NAMALWA (cell line): Measurements from ENCODE around the gene WDR7.

Experiments used
- DNase-seq: peaks from one replicate; pipeline ENCODE4 v3.0.0-alpha.2; 2015; ENCODE audit warnings: low spot score

WDR7 gene

GRCh38 chr18:56889621-56890020, 238.5 kb downstream of the WDR7 start:
- DNase-seq, result no peak

- no peak for DNase-seq
These were observed 239.5 kb downstream of the WDR7 start for GRCh38 chr18:56890632-56891031.

DNA sequence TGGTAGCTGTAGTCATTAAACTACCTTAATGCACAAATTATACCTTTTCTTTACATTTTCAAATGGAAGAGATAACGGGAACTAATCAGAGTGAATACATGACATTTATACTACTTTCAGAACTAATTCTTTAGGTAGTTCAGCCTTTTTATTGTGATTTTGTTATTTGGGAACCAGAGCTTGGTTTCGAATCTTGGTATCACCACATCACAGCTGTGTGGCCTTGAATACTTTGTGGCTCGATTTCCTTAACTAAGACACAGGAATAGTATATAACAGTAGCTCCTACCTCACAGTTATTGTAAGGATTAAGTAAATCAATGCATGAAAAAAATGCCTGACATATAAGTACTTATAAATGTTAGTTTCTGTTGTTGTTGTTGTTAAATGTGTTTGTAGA, 240.0 kb downstream of the WDR7 start:
- DNase-seq, result no peak

GRCh38 chr18:56891870-56892269, 240.7 kb downstream of the WDR7 start:
- no peak for DNase-seq

DNA sequence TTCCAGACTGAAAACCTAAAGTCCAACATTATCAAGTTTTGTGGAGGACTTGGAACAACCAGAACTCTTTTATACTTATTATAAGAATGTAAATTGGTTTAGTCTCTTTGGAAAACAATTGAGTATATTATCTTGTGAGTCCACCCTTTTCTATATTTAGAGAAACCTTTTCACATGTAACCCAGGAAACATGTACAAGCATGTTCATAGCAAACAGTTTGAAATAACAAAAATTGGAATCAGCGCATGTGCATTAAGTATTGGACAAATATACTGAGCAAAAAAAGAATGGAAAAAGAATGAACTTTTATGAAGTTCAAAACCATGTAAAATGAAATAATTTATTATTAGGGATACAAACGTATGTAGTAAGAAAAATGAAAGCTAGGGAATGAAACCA, 246.0 kb downstream of the WDR7 start:
- no peak for DNase-seq

DNA sequence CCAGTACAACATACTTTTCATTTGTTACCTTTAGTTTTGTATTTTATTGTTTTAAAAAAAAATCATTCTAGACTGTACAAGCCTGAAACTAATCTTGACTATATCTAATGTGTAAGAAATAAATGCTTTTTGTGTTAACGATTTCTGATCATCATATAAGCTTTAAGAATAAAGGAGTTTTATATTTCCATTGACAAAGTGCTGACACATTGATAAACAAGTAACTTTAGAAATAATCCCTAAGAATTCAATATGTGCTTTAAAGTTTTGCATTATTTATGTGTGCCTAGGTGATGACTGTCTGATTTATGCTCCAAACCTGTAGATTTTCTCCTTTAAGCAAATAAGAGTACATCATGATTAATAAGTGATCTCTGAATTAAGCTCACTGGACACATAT, 248.5 kb downstream of the WDR7 start:
- no peak for DNase-seq

- no peak for DNase-seq
These were observed 249.3 kb downstream of the WDR7 start for GRCh38 chr18:56900195-56901094.

- no peak for DNase-seq
These were observed 250.8 kb downstream of the WDR7 start for GRCh38 chr18:56901919-56902318.

GRCh38 chr18:56902653-56903052, 251.5 kb downstream of the WDR7 start:
- no peak for DNase-seq

DNA sequence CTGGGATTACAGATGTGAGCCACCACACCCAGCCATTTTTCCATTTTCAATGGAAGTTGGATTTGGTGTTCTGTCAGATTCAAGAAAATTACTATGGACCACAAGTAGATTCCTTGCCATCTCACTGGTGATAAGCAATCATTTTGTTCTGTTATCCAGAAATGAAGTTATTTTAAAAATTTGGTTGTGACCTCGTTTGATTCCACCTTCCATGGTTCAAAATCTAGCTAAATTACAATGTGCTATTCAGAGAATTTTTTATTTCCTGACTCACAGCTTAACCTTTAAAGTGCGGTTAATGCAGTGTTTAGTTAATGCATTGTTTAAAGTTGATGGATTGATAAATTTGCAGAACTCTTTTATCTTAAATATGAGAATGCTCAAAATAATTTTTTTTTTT, 252.5 kb downstream of the WDR7 start:
- DNase-seq, result no peak

DNA sequence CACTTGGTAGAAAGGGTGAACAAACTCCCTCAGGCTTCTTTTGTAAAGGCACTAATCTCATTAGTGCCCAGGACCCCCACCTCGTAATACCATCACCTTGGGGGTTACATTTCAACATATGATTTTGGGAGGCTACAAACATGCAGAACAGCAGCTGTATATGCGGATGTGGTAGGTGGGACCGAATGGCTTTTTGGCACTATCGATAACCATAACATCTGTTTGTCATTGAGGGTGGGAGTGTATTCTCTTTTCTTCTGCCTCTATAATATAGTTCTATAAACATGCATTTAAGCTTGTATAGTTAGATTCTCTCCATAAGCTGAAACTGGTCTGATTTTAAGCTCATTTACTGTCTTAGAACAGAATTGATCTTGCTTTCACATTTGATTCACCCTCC, 256.6 kb downstream of the WDR7 start:
- no peak for DNase-seq

GRCh38 chr18:56910237-56910636, 259.1 kb downstream of the WDR7 start:
- no peak for DNase-seq

DNA sequence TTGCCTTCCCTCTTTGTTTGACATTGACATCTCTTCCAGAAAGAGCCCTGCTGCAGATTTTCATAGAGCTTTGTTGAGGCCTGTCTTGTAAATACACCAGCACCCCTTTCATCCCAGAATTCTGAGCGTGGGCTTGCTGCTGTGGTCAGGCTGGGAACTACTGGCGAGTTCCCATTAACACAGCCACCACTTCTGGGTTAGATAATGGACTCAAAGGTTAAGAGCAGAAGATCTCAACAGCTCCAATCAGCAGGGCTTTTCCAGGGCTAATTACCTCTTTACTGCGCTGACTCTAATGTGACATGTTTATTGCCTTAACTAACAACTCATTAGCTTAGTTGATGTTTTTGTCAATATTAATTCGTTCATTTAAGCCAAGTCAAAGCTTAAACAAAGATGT, 259.8 kb downstream of the WDR7 start:
- no peak for DNase-seq

GRCh38 chr18:56913941-56914340, 262.8 kb downstream of the WDR7 start:
- DNase-seq, result no peak

DNA sequence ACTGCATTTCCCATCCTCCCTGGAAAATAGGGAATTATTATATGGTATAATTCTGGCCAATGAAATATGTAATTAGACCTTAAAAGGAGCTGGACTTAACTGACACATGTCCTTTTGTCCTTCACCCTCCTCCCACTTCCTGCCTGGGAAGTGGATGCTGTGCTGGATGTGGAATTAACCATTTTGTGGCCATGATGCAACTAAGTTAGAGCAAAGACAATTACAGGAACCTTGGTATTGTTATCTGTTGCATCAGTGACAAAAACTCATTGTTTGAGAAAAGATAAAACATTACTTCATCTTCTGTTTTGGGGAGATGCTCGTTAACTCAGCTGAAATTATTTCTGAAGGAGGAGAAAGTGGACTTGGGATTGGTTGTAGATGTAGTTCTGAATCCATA, 268.0 kb downstream of the WDR7 start:
- no peak for DNase-seq

DNA sequence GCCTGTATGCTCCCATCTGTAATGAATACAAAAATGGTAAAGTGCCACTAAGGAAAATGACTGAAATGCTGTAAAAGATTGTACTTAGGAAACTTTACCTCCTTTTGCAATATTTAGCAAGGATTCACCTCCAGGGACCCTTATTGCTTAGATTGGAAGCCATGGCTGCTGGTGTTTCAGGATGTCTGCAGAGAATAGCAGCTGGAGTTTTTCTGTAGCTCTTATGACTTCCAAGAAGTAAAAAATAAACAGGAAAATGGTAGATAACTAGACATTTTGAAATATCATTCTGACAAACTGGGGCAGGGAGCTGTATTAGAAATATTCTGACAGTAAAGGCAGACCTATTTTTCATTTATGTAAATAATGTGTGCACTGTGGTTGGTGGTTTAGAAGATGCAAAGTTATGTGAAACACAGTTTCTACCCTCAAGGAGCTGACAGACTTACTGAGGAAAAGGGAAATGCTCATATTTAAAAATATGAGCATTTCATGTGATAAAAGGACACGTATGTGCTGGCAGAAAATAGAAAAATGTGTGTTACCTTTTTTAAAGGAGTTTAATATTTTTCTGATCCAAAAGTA, 270.8 kb downstream of the WDR7 start:
- DNase-seq, result peak; percentile 3

- DNase-seq, result no peak
These were observed 275.6 kb downstream of the WDR7 start for GRCh38 chr18:56926734-56927133.

DNA sequence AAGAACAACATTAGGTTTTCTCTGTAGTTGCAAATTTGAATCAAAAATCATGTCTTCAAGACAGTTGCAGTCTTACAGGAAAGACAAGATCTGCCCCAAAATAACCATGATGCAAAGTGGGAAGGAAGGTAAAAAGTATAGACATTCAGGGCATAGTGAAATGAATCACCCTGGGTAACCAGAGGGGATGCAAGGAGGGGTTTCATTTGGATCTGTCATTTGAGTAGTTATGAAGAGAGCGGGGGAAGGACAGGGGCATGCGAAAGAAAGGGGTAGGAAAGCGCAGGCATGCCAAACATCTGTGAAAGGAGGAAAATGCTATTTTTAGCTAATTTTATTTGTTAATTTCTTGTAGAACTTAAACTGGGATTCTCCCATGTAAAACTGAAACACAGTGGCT, 276.6 kb downstream of the WDR7 start:
- DNase-seq, result no peak

DNA sequence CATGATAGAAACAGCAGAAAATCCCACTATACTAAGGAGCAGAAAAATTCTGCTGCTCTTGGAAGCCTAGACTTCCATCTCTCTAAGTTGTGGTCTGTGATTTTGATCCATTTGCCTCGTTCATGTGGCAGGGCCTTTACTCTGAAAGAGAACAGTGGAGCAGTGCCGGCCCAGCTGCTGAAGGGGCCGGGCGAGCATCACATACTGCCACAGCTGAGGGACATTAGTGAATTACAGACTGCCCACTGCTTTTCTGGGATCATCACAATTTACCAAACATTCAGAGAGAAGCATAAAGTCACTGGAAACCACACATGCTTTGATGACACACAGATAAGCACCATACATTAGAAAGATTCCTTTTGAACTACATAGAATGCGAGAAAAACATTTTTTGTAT, 278.7 kb downstream of the WDR7 start:
- no peak for DNase-seq

- DNase-seq, result no peak
These were observed 282.3 kb downstream of the WDR7 start for GRCh38 chr18:56933472-56933871.

- no peak for DNase-seq
These were observed 283.0 kb downstream of the WDR7 start for GRCh38 chr18:56934131-56934530.

GRCh38 chr18:56934906-56935305, 283.7 kb downstream of the WDR7 start:
- DNase-seq, result no peak

DNA sequence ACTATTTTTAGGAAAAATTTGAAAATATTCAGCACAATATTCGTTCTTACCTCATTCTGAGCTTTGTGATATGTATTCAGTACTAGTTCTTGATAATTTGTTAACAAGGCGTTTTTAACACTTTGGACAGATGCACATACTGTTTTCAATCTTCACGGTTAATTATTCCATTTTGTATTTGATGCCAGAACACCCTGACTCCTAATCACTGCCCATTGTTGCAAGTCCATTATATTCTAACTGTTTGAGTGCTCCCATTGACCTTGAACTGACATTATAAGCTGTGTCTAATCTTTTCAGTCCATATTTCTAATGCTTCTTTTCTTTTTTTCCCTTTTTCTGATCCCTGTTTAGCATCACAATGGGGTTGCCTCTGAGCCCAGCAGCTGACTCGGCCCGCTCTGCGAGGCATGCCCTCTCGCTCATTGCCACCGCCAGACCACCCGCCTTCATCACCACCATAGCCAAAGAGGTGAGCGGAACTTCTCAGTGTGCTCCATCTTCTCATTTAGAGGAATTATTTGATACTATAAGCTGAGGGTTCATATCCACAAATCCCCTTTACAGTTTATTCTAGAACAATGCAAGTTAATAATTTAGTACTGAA, 284.4 kb downstream of the WDR7 start:
- DNase-seq, result no peak
